Stomach (tissue), 9 donors: ENCODE measurements around the gene RNU6-1. TPM values are rescaled to one million over a fixed set of nuclear protein-coding genes. Genes with fewer than 3 reads are reported as not detected.

Experiments
- DNase-seq, 2 donors: peaks; one replicate each; pipeline versions ENCODE4 v3.0.0 to v3.0.0-alpha.2; 2013 to 2019
- H3K27ac ChIP-seq, 5 donors: fragments of 200-600 bp in 4 of 5; sonication (generic) in 4 of 5; one replicate each; pipeline ENCODE4 v1.5.1; 2013 to 2019; ENCODE audit warnings: mild to moderate bottlenecking in 1 of 5, moderate library complexity in 1 of 5
- H3K27me3 ChIP-seq, 3 donors: fragments of 200-600 bp; sonication (generic); one replicate each; pipeline ENCODE4 v1.5.1; 2017 to 2019; ENCODE audit warnings: mixed run types in 1 of 3
- H3K36me3 ChIP-seq, 4 donors: fragments of 200-600 bp; sonication (generic); 1 replicate in 3 of 4; 2 replicates in 1 of 4; pipeline ENCODE4 v1.5.1; 2016 to 2019
- H3K4me1 ChIP-seq, 4 donors: fragments of 200-600 bp; sonication (generic); one replicate each; pipeline ENCODE4 v1.5.1; 2016 to 2019
- H3K4me3 ChIP-seq, 4 donors: fragments of 200-600 bp; sonication (generic) in 3 of 4; one replicate each; pipeline ENCODE4 v1.5.1; 2016 to 2019; ENCODE audit warnings: mild to moderate bottlenecking in 1 of 4
- H3K9me3 ChIP-seq, 4 donors: fragments of 200-600 bp; sonication (generic); one replicate each; pipeline ENCODE4 v1.5.1; 2016 to 2019
- CTCF ChIP-seq, 7 experiments: fragments of 450-650 bp in 4 of 7; fragments of 200-600 bp in 3 of 7; sonication (generic) in 3 of 7; IDR thresholded peaks; one replicate each; pipeline ENCODE4 v1.5.1; 2016 to 2019; ENCODE audit warnings: antibody characterized with exemption in 7 of 7, control low read depth in 2 of 7, mild to moderate bottlenecking in 1 of 7
- EP300 ChIP-seq: sonication (generic); formaldehyde crosslinking; IDR thresholded peaks from one replicate; pipeline ENCODE4 v1.6.1; 2017; ENCODE audit warnings: antibody characterized with exemption
- POLR2A ChIP-seq, 4 donors: fragments of 450-650 bp; IDR thresholded peaks; one replicate each; pipeline ENCODE4 v1.6.1; 2016; ENCODE audit warnings: antibody characterized with exemption in 4 of 4, control low read depth in 2 of 4, mild to moderate bottlenecking in 1 of 4, moderate library complexity in 1 of 4
- POLR2AphosphoS5 ChIP-seq, 3 donors: sonication (generic); formaldehyde crosslinking; IDR thresholded peaks; one replicate each; pipeline ENCODE4 v1.6.1; 2016; ENCODE audit warnings: antibody characterized with exemption in 3 of 3
- WGBS, 5 donors: extraction: QIAGEN DNeasy Blood & Tissue Kit in 3 of 5; methylation state at CpG; one replicate each; pipeline versions ENCODE4 v1.1.5 to v1.1.7; 2013 to 2018; 5-methylcytosine and 5-hydroxymethylcytosine counted together
- intact Hi-C: fragments of 100-400 bp; cut with DNase I; formaldehyde crosslinking; loops from one replicate; pipeline ENCODE4 v1.15.1; 2023; ENCODE audit warnings: low total_unique reads
- polyA plus RNA-seq, 3 donors: library from polyadenylated mRNA; stranded (reverse); fragments of 200-250 nt; gene quantifications; one replicate each; pipeline ENCODE4 v1.2.3, GENCODE V29; 2013
- total RNA-seq, 5 donors: library from RNA; depleted of rRNA; stranded (reverse); fragments of >200 nt; gene quantifications; one replicate each; pipeline versions ENCODE4 v1.1.0 to v1.2.3, GENCODE V29; 2014 to 2016
- donor health status: healthy with polysubstance abuse.
- donor health status: Bipolar disorder and iron deficiency.
- donor health status: healthy.

RNU6-1 gene
- total and polyA plus RNA-seq, 8 donors, result not detected

GRCh38 chr15:67870868-67871408 is 31.1 kb upstream of the RNU6-1 start:
- H3K27me3 ChIP-seq, result no peaks in the 10 kb centered on the region
- no peaks in the 10 kb centered on the region for H3K36me3 ChIP-seq
- peaks cover 3 to 22% (median 9%) of the 10 kb centered on the region in 4 donors for H3K9me3 ChIP-seq
- no peak for TF ChIP-seq POLR2A (IDR thresholded peaks at IDR 0.05)
- TF ChIP-seq POLR2AphosphoS5 (IDR thresholded peaks at IDR 0.05), result no peak
- no peak for TF ChIP-seq EP300
- TF ChIP-seq CTCF (IDR thresholded peaks at IDR 0.05), result no peak
- no peak for DNase-seq
- H3K4me3 ChIP-seq, result no peak overlapping the region
- no peaks in the 10 kb centered on the region for H3K4me1 ChIP-seq
- intact Hi-C loops, result no loop called here
- no peak overlapping the region for H3K27ac ChIP-seq

GRCh38 chr15:67869701-67870100 is 29.9 kb upstream of the RNU6-1 start:
- TF ChIP-seq POLR2AphosphoS5 (IDR thresholded peaks at IDR 0.05) (no peak), CTCF (IDR thresholded peaks at IDR 0.05) (no peak), POLR2A (IDR thresholded peaks at IDR 0.05) (no peak), EP300 (no peak)
- H3K27me3 ChIP-seq, result no peaks in the 10 kb centered on the region
- no peaks in the 10 kb centered on the region for H3K36me3 ChIP-seq
- no peak overlapping the region for H3K27ac ChIP-seq
- H3K4me3 ChIP-seq, result no peak overlapping the region
- no peak for DNase-seq
- WGBS, 5 donors, result 85 to 100% (median 94%) methylated on average over 3 of the region's 3 CpGs
- H3K9me3 ChIP-seq, result peaks cover 3 to 22% (median 9%) of the 10 kb centered on the region in 4 donors
- H3K4me1 ChIP-seq, result no peaks in the 10 kb centered on the region
- intact Hi-C loops, result loop anchor here (10.0 kb wide), 1 partner anchor 345 kb away; no protein-coding TSS in a partner anchor

- peaks cover 4 to 16% (median 15%) of the 10 kb centered on the region in 4 donors for H3K4me1 ChIP-seq
- intact Hi-C loops, result loop anchor here (10.0 kb wide), 1 partner anchor 349 kb away; no protein-coding TSS in a partner anchor
- no peak overlapping the region for H3K4me3 ChIP-seq
- DNase-seq, result no peak
- H3K27me3 ChIP-seq, result no peaks in the 10 kb centered on the region
- H3K36me3 ChIP-seq, result no peaks in the 10 kb centered on the region
- no peak overlapping the region for H3K27ac ChIP-seq
- peaks cover 0 to 13% (median 5%) of the 10 kb centered on the region in 4 donors for H3K9me3 ChIP-seq
- TF ChIP-seq CTCF (IDR thresholded peaks at IDR 0.05) (no peak), POLR2A (IDR thresholded peaks at IDR 0.05) (no peak), POLR2AphosphoS5 (IDR thresholded peaks at IDR 0.05) (no peak), EP300 (no peak)
- WGBS, 5 donors, result 74 to 95% (median 84%) methylated on average over 4 of the region's 4 CpGs
These were observed 25.9 kb upstream of the RNU6-1 start for GRCh38 chr15:67865766-67866165.

- Histone ChIP-seq H3K4me3 (no peak overlapping the region), H3K27me3 (no peaks in the 10 kb centered on the region), H3K36me3 (no peaks in the 10 kb centered on the region), H3K27ac (no peak overlapping the region), H3K9me3 (peaks cover 0 to 9% (median 5%) of the 10 kb centered on the region in 4 donors), H3K4me1 (peaks cover 4 to 16% (median 15%) of the 10 kb centered on the region in 4 donors)
- TF ChIP-seq POLR2A (IDR thresholded peaks at IDR 0.05) (no peak), CTCF (IDR thresholded peaks at IDR 0.05) (no peak), EP300 (no peak), POLR2AphosphoS5 (IDR thresholded peaks at IDR 0.05) (no peak)
- DNase-seq, result no peak
- 60 to 84% (median 68%) methylated on average over 3 of the region's 3 CpGs for WGBS, 5 donors
- intact Hi-C loops, result loop anchor here (10.0 kb wide), 1 partner anchor 349 kb away; no protein-coding TSS in a partner anchor
These were observed 25.5 kb upstream of the RNU6-1 start for GRCh38 chr15:67865331-67865730.
